ENCODE measurements around the gene TTC24.
A peak's percentile ranks its signal among the peaks of the same experiment; 100 is the strongest.
"Not testable (repeated sequence)": the region's sequence is repeated elsewhere in the genome, so short reads cannot be mapped to it uniquely, and the experiment has no call there.

The TTC24 gene

DNA sequence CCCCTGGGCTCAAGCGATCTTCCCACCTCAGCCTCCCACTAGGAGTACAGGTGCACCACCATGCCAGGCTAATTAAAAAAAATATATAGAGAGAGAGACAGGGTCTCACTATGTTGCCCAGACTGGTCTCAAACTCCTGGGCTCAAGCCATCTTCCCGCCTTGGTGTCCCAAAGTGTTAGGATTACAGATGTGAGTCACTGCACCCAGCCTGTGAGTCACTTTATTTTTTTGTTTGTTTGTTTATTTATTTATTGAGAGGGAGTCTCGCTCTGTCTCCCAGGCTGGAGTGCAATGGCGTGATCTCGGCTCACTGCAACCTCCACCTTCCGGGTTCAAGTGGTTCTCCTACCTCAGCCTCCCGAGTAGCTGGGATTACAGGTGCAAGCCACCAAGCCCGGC is 8.4 kb downstream of the TTC24 start:
- DNase-seq (ENCODE audit: low read depth), result not testable (repeated sequence)

DNA sequence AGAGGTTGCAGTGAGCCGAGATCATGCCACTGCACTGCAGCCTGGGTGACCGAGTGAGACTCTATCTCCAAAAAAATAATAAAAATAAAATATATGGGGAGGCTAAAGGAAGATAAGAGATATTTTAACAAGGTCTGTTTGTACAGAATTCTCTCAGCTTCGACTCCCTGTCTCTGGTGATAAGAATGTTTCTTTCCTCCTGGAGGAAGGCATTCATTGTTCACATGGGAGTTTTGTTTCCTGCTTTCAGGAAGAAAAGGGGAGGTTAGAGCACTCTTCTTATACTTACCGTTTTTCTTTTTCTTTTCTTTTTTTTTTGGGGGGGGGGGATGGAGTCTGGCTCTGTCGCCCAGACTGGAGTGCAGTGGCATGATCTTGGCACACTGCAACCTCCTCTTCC is 10.0 kb downstream of the TTC24 start:
- DNase-seq (ENCODE audit: low read depth), result no peak

DNA sequence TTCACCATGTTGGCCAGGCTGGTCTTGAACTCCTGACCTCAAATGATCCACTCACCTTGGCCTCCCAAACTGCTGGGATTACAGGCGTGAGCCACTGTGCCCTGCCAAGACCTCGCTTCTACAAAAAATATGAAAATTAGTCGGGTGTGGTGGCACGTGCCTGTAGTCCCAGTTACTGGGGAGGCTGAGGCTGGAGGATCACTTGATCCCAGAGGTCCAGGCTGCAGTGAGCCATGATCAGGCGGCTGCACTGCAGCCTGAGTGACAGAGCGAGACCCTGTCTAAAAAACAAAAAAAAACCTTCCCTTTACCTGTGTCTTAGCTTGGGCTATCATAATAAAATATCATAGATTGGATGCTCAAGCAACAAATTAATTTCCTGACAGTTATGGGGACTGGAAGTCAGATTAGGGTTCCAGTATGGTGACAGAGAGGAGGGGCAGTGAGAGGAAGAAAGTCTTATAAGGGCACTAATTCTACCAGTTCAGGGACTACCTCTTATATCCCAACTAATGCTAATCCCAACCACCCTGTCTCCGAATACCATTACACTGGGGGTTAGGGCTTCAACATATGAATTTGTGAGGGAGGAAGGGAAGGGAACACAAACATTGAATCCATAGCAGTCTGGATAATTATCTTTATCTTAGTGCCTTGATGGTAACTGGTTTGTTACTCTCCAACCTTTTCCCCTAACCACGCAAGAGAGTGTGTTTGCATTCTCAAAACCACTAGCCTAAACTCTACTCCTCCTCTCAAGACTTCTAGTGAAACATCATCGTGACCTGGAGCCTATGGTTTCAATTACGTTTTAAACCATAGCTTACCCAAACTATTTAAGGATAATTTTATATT is 11.0 kb downstream of the TTC24 start:
- DNase-seq (ENCODE audit: low read depth), result no peak

DNA sequence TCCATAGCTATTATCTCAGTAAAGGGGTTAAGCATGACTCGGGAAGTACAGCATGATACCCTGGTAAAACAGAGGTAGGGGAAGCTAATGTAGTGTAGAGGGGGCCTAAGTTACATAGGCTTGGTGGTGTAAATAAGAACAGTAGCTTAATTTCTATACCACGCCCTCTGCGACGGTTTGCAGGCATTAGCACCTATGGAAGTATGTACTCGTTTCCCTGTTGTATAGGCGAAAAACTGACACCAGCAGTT is 11.6 kb downstream of the TTC24 start:
- no peak for DNase-seq (ENCODE audit: low read depth)

- DNase-seq (ENCODE audit: low read depth), result no peak
These were observed 12.1 kb downstream of the TTC24 start, which contains the start of gene NAXE for GRCh38 chr1:156591432-156592157. Gene NAXE, plus strand, starts transcription at chr1:156591776. Its CDS starts 29 bp downstream, at chr1:156591805.

DNA sequence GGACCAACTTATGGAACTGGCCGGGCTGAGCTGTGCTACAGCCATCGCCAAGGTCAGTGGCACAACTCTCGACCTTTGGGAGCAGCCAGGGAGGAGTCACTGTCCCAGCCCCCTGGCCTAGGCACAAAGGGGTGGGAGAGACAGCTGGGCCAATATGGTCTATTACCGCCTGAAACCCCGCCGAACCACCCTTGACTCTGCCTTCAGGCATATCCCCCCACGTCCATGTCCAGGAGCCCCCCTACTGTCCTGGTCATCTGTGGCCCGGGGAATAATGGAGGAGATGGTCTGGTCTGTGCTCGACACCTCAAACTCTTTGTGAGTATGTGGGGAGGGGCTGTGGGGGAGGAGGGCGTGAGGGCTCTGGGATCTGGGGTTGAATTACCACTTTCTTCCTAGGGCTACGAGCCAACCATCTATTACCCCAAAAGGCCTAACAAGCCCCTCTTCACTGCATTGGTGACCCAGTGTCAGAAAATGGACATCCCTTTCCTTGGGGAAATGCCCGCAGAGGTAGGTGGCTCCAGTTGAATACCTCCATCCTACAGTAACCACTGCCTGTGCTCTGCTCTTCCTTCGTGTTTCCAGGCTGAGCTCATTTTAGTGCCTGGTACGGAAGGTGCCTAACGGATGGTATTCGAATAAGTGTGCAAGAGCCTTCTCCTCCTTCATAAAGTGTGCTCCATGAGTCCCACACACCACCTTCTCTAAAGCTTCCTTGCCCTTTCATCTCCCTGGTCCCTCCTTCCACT is 12.8 kb downstream of the TTC24 start:
- no peak for DNase-seq (ENCODE audit: low read depth)

DNA sequence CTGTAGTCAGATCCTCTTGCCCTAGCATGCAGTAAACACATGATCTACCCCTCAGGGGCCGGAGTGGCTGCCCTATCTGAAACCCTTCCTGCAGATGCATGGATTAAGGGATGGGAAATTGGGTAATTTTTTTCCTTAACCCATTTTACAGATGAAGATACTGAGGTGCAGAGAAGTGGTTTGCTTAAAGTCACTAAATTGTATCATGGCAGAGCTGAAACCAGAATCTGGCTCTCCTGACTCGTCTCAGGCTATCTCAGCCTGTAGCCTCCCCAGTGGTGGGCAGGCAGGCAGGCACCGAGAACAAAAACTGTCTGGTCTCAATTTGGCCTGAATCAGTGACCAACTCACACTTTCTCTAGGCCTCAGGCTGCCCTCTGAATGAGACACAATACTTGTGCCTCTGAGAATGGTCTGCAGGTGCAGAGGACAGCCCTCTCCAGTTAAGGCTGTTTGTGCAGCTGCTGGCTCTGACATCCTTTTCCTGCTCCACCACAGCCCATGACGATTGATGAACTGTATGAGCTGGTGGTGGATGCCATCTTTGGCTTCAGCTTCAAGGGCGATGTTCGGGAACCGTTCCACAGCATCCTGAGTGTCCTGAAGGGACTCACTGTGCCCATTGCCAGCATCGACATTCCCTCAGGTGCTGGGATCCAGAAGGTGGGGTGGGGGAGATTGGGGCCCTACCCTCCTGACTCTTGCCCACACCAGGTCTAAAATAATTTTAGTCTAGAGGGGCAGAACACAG is 13.6 kb downstream of the TTC24 start:
- no peak for DNase-seq (ENCODE audit: low read depth)

GRCh38 chr1:156593661-156593989 is 14.1 kb downstream of the TTC24 start:
- DNase-seq (ENCODE audit: low read depth), result no peak

DNA sequence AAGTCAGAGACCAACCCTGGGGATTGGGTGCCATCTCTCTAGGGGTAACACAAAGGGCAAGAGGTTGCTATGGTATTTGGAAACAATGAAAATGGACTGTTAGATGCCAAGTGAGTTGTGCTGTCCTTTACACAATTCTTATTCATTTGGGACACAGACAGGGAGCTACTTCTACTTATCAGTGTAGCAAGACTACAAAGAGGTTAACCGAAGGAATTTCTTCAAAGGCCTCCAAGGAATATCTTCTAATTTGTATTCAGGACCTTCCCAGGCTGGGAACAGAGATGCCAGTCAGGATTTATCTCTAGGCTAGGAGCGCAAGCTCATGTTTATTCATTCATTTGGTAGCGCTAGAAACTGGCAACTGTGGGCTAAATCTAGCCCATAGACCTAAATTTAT is 14.7 kb downstream of the TTC24 start:
- no peak for DNase-seq (ENCODE audit: low read depth)

DNA sequence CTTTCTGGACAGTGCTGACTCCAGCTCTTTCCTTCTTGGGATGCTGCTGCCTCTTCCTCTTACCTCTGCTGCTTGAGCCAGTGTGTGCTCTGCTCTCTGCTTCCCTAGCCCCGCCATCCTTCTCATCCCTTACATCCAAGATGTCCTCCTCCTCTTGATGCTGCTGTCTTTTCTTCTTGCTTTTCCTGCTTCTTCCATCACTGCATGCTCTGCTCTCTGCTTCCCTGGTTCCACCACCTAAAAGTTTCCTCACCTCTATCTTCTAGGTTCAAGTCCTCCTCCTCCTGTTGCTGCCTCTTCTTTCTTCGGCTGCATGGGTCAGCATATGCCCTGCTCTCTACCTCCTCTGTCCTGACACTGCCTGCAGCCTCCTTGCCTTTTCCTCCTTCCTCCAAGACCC is 15.5 kb downstream of the TTC24 start:
- DNase-seq (ENCODE audit: low read depth), result no peak

- DNase-seq (ENCODE audit: low read depth), result no peak
These were observed 16.9 kb downstream of the TTC24 start for GRCh38 chr1:156596426-156596825.

DNA sequence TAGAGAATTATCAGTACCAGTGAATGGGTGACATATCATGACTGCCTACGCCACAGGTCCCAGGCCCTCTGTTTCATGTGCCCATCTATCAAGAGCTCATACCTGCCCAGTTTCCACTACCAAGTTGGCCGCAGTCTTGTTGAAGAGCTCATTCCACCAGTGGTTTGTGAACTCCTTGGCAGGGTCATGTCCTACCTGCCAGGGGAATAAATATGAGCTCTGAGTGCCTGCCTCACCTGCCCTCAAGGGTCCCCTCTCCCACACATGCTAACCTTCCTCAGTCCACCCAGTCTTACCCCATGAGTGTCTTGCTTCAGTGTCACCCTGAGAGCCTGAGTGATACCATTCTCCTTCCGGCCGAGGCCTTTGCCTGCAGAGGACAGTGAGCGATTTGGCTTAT is 18.6 kb downstream of the TTC24 start:
- DNase-seq (ENCODE audit: low read depth), result no peak

- DNase-seq (ENCODE audit: low read depth), result no peak
These were observed 19.4 kb downstream of the TTC24 start for GRCh38 chr1:156598731-156599432.

DNA sequence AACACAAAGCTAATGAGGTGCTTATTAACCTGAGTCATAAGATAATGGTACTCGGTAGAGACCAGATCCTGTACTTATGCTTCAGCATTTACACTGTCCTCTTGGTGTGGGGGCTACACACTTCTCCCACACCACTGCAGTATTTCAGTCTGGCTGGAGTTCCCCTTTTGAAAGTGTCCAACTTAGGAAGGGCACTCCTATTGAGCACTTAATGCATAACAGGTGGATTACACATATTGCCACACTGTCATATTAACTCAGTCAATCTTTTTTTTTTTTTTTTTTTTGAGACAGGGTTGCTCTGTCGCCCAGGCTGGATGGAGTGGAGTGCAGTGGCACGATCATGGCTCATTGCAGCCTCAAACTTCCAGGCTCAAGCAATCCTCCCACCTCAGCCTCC is 20.3 kb downstream of the TTC24 start:
- DNase-seq (ENCODE audit: low read depth), result no peak

DNA sequence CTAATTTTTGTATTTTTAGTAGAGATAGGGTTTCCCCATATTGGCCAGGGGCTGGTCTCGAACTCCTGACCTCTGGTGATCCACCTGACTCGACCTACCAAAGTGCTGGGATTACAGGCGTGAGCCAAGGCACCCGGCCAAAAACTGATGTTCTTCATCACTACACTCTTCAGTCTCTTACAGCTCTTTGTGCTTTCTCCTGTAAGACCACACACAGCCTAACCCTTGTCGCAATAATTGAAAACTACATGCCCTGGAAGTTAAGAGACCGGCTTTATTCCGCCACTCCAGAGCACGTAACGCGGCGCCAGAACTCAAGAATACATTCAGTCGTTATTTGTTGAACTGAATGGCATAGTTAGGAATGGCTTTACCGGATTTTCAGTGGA is 21.2 kb downstream of the TTC24 start:
- DNase-seq (ENCODE audit: low read depth), result no peak

DNA sequence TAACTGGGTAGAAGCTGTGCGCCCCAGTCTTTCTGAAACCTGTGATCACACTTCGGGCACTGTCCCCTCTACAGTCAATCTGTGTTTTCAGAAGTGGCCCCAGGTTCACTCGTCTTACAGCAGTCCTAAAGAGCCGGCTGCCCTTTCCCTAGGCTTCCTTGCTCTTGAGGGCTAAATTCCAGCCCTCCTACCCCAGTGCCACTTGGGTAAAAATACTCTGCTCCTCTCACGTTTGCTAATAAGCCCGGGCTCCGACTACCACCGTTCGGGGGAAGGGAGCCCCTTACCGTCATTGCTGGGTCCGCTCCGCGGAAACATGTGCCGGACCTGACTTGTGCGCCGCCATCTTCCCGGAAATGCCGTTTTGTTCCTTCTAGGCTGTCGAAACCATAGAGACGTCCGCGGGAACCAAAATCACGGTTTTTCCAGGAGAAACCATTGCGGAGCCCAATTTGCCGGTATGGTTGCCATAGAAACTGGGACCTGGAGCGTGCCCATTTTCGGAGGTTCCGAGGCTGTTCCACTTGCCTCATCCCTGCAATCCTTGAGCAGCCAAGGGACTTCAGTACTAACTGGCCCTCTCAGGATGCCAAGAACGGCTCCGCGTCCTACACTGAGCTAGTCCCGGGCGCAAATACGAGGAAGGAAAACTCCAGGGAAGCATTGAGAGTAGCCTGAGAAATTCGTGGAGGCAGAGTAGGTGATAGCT is 21.8 kb downstream of the TTC24 start, which contains the start of gene GPATCH4:
GPATCH4 (minus strand) TSS at position 358 of the 709 bp plus-strand sequence.
- peak; percentile 79 for DNase-seq (ENCODE audit: low read depth)

DNA sequence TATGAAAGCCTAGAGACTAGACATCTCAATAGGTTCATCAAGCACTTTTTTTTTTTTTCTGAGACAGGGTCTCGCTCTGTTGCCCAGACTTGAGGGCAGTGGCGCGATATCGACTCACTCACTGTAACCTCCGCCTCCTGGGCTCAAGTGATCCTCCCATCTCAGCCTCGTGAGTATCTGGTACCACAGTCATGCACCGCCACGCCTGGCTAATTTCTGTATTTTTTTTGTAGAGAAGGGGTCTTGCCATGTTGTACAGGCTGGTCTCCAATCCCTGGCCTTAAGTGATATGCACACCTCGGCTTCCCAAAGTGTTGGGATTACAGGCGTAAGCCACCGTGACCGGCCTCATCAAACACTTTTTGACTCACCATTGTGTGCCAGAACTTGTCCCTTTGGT is 22.4 kb downstream of the TTC24 start:
- DNase-seq (ENCODE audit: low read depth), result no peak

GRCh38 chr1:156602557-156602993 is 23.1 kb downstream of the TTC24 start:
- DNase-seq (ENCODE audit: low read depth), result no peak

DNA sequence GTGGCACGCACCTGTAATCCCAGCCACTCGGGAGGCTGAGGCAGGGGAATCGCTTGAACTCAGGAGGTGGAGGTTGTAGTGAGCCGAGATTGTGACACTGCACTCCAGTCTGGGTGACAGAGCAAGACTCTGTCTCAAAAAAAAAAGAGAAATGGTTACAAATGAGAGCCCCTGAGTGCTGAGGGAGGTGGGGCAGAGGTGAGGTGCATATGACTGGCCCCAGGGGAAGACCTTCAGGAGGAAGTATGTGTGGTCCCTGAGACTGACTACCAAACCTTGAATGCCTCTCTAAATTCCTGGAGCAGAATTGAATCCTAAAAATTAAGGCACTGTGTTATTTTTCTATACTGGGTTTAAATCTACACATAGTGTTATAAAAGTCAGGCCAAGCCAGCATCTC is 27.8 kb downstream of the TTC24 start:
- DNase-seq (ENCODE audit: low read depth), result not testable (repeated sequence)

GRCh38 chr1:156608036-156608674 is 28.6 kb downstream of the TTC24 start:
- DNase-seq (ENCODE audit: low read depth), result no peak
